Measurements from ENCODE around the gene RPS5.
A peak's percentile ranks its signal among the peaks of the same experiment; 100 is the strongest.
"Not testable (repeated sequence)": the region's sequence is repeated elsewhere in the genome, so short reads cannot be mapped to it uniquely, and the experiment has no call there.

The RPS5 gene

GRCh38 chr19:58385891-58386575, 1.0 kb upstream of the RPS5 start:
- DNase-seq (ENCODE audit: low spot score), result no peak

- DNase-seq (ENCODE audit: low spot score), result no peak
Measured at GRCh38 chr19:58387338-58388174, 487 bp downstream of the RPS5 start.

GRCh38 chr19:58388175-58388526, 1.1 kb downstream of the RPS5 start:
- no peak for DNase-seq (ENCODE audit: low spot score)

DNA sequence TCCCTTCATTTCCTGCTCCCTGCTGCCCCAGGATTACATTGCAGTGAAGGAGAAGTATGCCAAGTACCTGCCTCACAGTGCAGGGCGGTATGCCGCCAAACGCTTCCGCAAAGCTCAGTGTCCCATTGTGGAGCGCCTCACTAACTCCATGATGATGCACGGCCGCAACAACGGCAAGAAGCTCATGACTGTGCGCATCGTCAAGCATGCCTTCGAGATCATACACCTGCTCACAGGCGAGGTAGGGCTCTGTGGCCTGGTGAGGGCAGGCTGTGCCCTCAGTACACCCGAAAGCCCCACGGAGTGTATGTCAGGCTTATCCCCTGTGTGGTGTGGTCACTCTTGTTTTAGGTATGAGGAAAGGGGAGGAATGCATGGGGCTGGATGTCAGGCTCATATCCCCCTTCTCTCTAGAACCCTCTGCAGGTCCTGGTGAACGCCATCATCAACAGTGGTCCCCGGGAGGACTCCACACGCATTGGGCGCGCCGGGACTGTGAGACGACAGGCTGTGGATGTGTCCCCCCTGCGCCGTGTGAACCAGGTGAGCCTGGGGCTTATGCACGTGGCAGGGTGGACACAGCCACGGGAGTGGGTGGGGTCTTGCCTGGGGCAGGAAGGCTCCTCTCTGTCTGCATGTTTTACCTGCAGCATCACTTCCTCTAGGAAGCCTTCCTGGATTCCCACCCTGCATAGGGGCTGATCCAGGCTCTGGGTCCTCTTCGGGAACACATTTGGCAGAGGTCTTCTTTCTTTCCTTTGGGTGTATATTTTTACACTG, 6.1 kb downstream of the RPS5 start:
- no peak for DNase-seq (ENCODE audit: low spot score)

DNA sequence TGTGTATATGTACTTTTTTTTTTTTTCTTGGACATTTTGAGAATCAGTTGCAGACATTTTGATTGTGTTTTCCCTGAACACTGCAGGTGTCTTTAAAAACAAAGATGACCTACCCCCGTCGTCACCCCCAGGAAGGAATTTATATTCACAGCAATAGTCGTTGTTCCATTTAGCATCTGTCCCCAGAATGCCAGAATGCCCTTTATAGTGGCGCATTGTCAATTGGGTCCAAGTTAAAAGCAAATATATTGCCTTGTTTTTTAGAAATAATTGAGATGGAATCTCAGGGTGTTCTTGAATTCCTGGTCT, 6.6 kb downstream of the RPS5 start:
- no peak for DNase-seq (ENCODE audit: low spot score)

DNA sequence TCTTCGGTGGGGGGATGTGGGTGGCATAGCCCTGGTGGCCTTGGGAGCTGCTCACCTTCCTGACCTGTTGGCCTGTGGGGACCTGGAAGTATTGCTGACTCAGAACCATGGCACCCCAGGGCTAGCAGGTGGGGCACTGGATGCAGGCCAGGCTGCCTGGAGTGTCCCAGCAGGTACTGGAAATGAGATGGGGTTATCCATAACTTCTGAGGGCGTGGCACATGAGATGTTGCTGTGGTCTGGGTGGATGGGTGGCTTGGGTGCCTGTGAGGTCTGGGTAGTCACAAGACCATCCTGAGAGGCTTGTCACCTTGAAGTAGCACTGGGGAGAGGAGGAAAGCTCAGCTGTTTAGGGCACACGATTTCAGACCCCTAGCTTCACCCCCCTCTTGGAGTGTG, 7.8 kb downstream of the RPS5 start:
- DNase-seq (ENCODE audit: low spot score), result no peak

- DNase-seq (ENCODE audit: low spot score), result no peak
Measured at GRCh38 chr19:58395220-58395978, 8.3 kb downstream of the RPS5 start, which contains the start of gene RNF225. Gene RNF225, plus strand, starts transcription at chr19:58395656. Its CDS starts 434 bp downstream, at chr19:58396090.

GRCh38 chr19:58395979-58396627, 9.0 kb downstream of the RPS5 start:
- no peak for DNase-seq (ENCODE audit: low spot score)

DNA sequence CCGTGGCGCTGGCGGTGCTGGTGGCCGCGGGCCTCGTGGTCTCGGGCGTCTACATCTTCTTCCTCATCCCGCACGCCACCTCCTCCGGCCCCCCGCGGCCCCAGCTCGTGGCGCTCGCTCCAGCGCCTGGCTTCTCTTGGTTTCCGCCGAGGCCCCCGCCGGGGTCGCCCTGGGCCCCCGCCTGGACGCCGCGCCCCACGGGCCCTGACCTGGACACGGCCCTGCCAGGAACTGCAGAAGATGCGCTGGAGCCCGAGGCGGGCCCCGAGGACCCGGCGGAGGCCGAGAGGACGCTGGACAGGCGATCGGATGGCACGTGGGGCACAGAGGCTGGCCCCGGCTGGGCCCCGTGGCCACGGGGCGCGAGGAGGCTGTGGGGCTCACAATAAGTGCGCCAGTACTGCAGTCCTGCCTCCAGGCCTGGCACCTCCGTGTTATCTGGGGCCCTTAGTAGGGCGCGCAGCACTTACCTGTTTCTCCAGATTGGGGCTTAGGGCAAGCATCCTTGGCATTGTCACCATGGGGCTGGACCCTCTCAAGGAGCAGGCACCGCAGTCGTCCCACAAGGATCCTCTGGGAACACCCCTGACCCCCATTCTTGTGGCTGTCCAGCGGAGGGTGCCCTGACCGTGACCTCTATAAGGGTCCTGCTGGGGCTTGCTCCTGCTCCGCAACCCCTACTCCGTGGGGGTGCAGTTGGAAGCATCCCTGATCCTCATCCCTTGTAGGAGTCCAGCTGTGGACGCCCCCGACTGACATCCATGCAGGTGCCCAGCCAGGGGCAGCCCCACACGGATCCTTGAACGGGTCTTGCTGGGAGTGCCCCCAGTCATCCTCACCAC, 9.8 kb downstream of the RPS5 start:
- DNase-seq (ENCODE audit: low spot score), result no peak

DNA sequence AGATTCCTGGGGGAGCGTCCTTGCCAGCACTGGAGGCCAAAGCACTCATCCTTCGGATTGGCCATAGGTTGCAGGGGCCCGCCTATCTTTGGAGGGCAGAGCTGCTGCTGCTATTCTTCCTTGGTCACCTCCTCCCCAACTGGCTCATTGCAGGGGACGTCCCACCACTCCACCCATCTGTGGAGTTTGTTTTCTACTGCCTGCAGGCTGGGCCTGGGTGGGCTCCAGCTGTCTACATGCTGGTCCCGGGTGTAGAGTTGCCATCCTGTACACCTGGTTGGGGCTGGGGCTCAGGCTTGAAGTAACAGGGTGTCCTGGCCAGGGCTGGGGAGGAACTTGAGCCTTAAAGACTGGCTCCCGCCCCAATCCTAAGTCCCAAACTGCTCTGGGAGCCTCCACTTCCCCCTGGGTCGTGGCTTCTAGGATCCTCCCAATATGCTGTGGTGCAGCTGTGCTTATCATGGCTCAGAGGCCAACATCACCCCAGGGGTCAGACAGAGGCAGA, 10.5 kb downstream of the RPS5 start:
- no peak for DNase-seq (ENCODE audit: low spot score)

- DNase-seq (ENCODE audit: low spot score), result no peak
Measured at GRCh38 chr19:58398087-58398486, 11.0 kb downstream of the RPS5 start.

- DNase-seq (ENCODE audit: low spot score), result no peak
Measured at GRCh38 chr19:58398545-58398944, 11.5 kb downstream of the RPS5 start.

DNA sequence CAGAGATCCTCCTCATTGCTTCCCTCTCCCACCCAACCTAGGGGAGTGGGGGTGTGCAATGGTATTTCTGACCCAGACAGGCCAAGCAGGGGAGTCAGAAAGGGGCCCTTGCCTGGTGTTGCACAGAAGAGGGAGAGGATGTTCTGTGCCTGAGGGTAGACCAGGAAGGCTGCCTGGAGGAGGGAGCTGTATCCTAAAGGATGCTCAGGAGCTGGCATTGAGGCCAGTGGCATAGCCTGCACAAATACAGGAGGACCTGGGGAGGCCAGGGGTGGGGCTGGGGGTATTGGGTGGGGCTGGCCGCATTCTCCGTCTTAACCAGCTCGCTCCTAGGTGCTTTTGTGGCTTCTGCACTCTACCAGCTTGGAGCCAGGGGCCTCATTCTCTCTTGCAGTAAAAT, 12.8 kb downstream of the RPS5 start:
- DNase-seq (ENCODE audit: low spot score), result no peak

- no peak for DNase-seq (ENCODE audit: low spot score)
Measured at GRCh38 chr19:58400316-58400915, 13.3 kb downstream of the RPS5 start.

- DNase-seq (ENCODE audit: low spot score), result peak; percentile 99
Measured at GRCh38 chr19:58400916-58401839, 14.1 kb downstream of the RPS5 start.

DNA sequence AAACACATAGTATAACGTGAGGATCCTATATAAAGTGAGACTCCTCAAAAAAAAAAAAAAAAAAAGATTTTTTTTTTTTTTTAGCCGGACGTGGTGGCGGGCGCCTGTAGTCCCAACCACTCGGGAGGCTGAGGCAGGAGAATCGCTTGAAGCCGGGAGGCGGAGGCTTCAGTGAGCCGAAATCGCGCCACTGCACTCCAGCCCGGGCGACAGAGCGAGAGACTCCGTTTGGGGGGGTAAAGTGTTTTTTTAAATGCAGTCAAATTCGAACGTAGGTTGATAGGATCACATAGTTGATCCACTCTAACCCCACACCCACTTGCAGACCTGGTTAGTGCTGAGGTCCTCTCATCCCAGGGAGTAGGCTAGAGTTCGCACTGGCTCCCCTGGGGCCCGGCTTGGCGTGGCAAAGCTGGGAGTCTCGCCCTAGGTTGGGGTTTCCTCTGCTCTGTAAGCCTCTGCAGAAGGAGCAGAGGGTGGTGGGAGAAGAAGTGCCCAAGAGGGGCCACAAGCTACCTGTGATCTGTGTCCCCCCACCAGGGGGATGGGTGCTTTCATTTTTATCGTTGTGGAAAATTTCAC, 14.9 kb downstream of the RPS5 start:
- DNase-seq (ENCODE audit: low spot score), result no peak

- not testable (repeated sequence) for DNase-seq (ENCODE audit: low spot score)
Measured at GRCh38 chr19:58403920-58404478, 16.9 kb downstream of the RPS5 start.

Measured in CD4-positive, alpha-beta T cell treated with Interleukin-6 at 100 ng/mL for 8 hours (primary cell).